ENCODE results near the gene GABBR2.

GABBR2 gene

DNA sequence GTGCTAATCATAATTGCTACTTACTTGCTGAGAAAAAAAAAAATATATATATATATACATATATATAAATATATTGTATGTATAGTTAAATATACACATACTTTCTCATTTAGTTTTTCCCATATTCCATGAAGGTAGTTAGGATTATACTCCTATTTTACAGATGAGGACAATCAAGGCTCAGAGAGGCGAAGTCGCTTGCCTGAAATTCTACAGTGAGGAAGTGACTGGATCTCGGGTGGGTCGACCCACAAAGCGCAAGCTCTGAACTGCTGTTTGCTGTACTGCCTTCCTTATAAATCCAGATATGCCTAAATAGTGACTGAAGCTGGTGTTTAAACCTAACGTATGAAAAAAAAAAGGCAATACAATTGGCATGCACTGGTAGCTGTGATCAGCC, 305.0 kb downstream of the GABBR2 start:
- no peak for DNase-seq (ENCODE audit: low read depth in 3 of 3)

DNA sequence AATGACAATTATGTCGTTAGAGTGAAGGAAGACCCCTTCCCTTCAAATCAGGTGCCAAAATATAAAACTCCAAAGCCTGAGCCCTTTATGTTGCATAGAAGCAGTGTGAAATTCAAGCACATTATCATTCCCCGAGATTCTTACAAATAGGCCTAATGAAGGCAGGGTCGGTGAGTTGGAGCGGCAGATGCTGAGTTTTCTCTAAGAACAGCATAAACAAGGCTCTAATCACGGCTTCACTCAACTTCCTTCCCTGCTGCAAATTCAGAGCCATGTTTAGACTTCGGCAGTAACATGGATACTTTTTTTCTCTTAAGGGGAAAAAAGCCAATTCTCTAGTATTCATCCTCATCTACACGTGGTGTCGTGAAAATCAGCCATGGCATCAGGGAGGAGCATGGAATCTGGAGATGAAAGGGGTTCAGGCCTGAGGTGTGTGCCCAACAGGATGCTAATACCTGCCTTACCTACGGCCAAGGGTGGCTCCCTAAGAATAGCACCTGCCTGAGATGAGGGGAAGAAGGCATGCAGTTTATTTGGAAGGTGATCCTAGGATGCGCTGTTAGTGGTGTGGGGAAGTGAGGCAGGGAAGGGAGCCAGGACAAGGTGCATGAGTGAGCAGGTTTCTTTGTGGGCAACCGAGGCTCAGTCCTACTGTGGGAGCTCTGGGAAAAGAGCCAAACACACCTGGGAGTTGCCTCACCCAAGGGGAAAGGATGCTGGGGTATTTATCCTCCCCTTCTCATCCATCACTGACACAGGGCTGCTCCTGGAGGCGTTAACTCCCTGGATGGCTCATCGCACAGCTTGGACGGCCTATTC, 306.5 kb downstream of the GABBR2 start:
- DNase-seq (ENCODE audit: low read depth in 3 of 3), result no peak

DNA sequence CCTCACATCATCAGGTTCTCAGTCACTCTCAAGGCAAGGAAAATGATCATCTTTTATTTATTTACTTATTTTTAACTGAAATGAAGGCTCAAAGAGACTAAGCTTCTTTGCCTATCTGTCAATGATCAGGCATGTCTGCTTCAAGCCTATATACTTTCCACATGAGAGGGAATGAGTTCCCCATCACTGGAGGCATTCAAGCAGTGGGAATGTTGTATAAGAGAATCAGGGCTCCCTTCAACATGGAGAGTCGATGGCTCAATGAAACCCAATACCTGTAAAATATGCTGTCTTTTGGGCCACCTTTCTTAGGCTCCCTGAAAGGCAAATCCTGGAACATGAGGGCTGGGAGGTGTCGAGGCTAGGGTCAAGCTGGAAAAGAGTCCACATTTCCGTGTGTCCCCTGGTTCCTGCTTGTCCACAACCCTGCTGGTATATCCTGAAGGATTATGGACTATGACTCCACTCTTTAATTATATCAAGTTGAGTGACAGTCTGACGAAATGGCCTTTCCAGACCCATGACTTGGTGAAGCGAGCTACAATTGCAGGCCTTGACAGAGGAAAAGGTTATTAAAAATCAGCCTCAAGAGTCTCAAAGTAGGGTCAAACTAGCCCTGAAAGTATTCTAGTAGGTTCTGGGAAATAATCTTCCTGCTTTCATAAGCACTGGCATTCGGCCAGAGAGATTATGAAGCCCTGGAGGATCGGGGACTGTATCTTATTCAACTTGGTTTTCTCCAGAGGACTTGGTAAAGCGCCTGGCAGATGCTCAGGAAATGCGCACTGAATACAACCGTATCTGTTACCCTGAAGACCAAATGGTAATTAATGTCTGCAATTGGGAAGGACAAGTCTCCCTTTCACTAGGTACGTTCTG, 307.4 kb downstream of the GABBR2 start:
- no peak for DNase-seq (ENCODE audit: low read depth in 3 of 3)

GRCh38 chr9:98399950-98400683, 308.6 kb downstream of the GABBR2 start:
- no peak for DNase-seq (ENCODE audit: low read depth in 3 of 3)

DNA sequence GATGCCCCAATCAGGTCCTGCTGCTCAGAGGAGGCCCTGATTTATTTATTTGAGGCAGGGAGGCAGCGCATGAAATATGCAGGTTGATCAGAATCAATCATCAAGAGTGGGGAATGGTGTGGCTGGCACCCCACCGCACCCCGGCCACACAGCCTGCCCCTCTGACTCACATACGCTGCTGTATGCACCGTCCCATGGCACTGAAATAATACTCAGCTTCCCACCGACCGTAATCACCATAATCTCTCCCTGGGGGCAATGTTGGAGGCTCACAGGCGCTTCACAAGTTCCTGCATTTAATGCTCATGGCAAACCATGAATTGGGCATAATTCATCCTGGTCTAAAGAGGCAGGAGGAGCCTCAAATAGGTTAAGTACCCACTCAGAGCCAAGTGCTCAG, 312.1 kb downstream of the GABBR2 start:
- no peak for DNase-seq (ENCODE audit: low read depth in 3 of 3)

- DNase-seq (ENCODE audit: low read depth in 3 of 3), result no peak
Observed at GRCh38 chr9:98396236-98396635, 312.5 kb downstream of the GABBR2 start.

DNA sequence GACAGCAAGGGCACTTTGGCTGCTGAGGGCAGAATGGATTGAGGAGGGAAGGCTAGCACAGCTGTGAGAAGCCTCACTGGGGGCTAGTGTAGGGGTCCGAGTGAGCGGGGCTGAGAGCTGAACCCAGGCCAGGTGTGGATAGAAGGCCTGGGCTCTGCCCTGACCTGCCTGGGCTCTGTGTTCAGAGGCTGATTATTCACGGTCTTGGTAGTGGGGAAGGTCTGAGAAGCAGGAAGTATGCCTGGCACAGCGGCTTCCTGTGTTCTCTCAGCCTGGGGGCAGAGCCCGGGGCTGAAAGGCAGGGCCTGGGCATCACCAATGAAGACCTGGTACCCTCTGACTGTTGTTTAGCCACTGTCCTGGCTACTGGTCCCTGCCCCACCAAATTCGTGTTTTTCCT, 316.9 kb downstream of the GABBR2 start:
- no peak for DNase-seq (ENCODE audit: low read depth in 3 of 3)

DNA sequence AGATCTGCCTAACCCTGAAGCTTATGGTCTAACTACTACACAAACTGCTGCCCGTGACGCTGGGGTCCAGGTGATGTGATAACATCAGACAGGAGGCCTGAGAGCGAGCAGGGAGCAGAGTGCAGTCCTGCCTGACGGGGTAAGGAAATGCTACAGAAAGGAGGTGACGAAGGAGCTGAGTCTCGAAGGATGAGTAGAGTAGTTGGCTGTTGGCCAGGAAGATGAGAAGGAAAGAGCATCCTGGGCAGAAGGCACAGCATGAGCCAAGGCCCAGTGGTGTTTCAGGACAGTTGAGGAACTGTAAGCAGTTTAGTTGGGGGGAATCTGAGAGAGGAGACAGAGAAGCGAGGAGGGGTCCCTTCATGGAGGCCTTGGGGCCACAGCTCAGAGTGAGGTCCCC, 317.3 kb downstream of the GABBR2 start:
- no peak for DNase-seq (ENCODE audit: low read depth in 3 of 3)

DNA sequence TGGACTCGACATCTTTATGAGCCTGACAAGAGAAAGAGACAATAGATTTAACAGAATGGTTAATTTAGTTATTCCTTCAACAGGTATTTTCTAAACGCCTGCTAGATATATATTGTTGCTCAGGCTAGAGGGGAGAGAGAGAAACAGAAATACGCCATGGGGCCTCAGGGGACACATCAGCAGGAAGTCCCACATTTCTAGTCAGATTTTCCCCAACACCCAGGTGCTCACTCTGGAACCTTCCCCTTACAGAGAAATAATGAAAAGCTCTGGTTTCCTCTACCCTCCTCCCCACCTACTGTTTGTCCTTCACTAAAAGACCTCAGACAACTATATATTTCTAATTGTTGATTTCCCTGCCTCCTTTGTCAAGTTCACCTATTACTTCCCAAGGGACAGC, 323.0 kb downstream of the GABBR2 start:
- no peak for DNase-seq (ENCODE audit: low read depth in 3 of 3)

GRCh38 chr9:98383758-98384157, 325.0 kb downstream of the GABBR2 start:
- DNase-seq (ENCODE audit: low read depth in 3 of 3), result no peak

- no peak for DNase-seq (ENCODE audit: low read depth in 3 of 3)
Observed at GRCh38 chr9:98381311-98382103, 327.2 kb downstream of the GABBR2 start.

DNA sequence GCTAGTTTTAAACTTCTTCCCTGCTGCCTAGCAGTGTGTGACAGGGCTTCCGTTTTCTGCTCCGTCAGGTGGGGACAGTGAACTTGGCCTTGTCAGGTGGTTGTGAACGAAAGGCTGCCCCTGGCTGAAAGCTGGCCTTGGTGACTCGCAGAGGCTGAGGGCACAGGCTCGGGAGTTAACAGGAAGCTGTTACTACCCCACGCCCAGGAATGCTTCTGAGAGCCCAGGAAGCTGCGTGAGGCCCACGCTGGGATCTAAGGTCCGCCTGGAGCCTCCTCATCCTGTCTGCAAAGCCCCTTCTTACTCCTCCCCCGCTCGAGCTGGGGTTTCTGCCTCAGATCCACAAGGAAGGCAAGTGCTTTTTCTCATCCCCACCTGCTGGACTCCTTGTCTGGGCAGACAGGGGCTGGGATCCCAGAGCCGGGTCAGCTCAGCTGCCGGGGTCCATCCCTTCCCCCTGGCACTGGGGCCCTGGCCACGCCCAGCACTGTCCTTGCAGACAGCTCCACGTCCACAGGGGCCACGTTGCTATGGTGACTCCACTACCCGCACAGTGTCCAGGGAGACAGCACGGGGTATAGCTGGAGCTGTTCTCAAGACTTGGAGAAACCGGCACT, 328.6 kb downstream of the GABBR2 start:
- DNase-seq (ENCODE audit: low read depth in 3 of 3), result no peak

- no peak for DNase-seq (ENCODE audit: low read depth in 3 of 3)
Observed at GRCh38 chr9:98379572-98379971, 329.2 kb downstream of the GABBR2 start.

DNA sequence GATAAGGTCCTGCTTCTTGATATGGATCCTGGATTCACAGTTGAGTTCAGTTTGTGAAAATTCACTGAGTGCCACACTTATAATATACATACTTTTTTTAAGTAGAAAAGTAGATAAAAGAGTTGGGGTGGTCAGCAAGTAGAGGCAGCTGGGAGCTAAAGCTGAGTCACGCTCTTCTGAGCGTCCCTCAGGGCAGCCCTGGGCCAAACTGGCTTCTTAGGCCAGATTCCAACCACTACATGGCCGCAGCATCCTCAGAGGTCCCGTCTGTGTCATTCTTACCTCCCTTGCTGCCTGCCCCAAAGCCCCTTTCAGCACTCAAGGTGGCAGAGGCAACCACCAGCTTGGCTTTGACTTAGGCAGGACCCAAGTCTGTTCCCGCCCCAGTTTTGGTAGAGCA, 329.9 kb downstream of the GABBR2 start:
- DNase-seq (ENCODE audit: low read depth in 3 of 3), result no peak

DNA sequence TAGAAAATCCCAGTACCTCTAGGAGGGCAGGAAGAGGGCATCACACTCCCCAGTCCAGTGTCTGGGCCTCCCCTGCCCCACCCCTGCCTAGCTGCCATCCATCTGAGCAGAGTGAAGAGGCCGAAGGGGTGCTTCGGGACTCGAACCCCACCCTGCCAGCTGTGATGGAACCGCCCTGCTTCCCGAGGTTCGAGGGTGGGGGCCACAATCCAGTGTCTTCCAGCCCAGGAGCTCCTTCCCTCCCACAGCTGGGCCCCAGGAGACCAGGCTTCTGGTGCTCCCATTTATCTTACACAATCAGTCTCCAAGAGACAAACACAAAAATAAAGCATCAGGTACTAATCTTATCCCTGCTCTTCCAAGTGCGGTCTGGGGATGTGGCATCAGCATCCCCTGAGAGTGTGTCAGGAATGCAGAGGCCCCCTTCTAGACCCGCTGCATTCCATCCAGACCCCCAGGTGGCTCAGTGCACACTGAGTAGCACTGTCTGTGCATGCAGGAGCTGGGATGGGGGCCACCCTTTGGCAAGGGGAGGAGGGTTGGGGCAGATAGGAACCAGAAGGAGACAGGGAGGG, 330.4 kb downstream of the GABBR2 start:
- no peak for DNase-seq (ENCODE audit: low read depth in 3 of 3)

DNA sequence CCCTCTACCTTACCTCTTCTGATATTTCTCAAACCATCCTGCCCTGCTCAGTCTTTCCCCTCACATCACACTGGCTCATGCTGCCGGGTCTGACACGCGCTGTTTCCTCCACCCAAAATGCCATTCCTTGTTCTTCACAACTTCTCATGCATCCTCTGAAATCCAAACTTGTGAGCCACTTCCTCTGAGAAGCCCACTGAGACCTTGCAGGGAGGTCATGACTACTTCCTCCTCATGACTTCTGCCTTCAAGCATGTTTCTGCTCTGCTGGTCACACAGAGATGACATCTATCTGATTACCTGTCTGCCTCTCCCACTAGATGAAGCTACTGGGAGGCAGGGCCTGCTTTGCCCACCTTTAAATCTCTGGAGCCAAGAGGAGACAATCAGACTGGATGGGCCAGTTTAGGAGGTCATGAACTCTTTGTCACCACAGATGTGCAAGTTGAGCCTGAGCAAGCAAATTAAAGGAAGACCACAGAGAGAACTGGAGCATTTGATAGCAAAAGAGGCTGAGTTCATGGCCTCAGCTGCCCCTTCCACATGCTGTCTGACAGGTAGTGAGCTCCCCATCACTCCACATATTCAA, 333.5 kb downstream of the GABBR2 start:
- no peak for DNase-seq (ENCODE audit: low read depth in 3 of 3)

GRCh38 chr9:98374385-98375051, 334.2 kb downstream of the GABBR2 start:
- no peak for DNase-seq (ENCODE audit: low read depth in 3 of 3)

GRCh38 chr9:98373609-98374008, 335.1 kb downstream of the GABBR2 start:
- no peak for DNase-seq (ENCODE audit: low read depth in 3 of 3)

DNA sequence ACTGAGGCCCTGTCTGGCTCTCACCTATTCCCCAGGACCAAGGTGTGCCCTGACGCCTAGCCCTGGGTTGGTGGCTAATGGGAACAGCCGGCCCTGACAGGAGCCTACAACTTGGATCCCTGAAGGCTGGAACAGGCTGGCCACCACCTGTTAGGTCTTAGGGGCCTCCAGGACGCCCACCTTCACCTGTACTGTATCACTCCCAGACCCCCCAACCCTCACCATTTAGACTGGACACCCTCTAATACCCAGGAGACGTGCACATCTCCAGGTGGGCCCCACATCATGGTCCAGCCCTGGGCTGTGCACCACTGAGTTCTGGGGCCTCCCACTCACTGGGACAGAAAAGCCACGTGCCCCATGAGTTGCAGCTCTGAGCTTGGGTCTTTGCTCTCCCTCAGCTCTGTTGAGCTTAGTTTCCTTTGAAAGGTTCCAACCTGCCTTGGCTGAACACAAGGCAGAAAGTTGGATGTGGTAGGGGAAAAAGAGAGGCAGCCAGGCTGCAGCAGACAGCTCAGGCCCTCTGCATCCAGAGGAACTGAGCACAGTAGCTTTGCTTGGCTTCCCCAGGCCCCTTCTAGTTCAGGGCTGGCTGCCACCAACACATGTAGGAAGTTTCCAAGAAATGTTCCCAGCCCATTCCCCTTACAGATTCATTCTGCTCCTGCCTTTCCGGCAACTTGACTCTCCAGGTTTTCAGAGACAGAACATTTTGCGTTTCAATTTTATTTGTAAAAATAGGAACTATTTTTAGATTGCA, 336.5 kb downstream of the GABBR2 start:
- no peak for DNase-seq (ENCODE audit: low read depth in 3 of 3)
